NCI-H187 (cell line): ENCODE results near the gene HOMEZ.
"Not testable (repeated sequence)": the region's sequence is repeated elsewhere in the genome, so short reads cannot be mapped to it uniquely, and the experiment has no call there.

Experiments used
- DNase-seq, 2 experiments: peaks; one replicate each; lab custom pipeline; 2025; lab: John Stamatoyannopoulos, UW

HOMEZ gene

DNA sequence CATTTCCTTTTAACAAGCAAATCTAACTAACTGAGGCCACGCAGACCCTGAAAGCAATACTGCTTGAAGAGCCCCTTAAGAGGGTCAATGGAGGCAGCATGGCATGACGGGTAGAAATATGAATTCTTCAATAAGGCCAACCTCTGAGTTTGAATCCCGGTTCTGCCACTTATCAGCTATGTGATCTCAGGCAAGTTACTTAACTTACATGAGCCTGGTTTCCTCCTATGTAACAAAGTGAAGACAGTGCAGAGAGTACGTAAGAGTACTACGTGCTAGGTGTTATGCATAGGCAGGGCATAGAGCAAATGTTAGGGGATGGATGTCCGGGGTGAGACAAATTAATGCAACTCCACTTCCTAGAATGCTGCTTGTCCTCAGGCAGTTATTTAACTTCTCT is 4.7 kb downstream of the HOMEZ start:
- no peak for DNase-seq

DNA sequence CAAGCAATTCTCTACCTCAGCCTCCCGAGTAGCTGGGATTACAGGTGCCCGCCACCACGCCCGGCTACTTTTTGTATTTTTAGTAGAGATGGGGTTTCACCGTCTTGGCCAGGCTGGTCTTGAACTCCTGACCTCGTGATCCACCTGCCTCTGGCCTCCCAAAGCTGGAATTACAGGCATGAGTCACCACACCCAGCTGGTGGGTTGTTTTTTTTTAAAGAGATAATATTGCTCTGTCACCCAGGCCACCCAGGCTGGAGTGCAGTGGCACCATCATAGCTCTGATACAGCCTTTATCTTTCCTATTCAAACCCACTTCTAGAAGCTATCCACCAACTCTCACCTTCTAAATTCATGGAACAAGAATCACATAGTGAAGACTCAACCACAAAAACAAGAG is 8.0 kb downstream of the HOMEZ start:
- DNase-seq = not testable (repeated sequence)

- no peak for DNase-seq
These were observed 8.7 kb downstream of the HOMEZ start for GRCh38 chr14:23277189-23277588.

- no peak for DNase-seq
These were observed 10.5 kb downstream of the HOMEZ start for GRCh38 chr14:23275412-23275811.

GRCh38 chr14:23269193-23269592 is 16.7 kb downstream of the HOMEZ start:
- DNase-seq = no peak

- DNase-seq = not testable (repeated sequence)
These were observed 25.1 kb downstream of the HOMEZ start for GRCh38 chr14:23260849-23261248.

DNA sequence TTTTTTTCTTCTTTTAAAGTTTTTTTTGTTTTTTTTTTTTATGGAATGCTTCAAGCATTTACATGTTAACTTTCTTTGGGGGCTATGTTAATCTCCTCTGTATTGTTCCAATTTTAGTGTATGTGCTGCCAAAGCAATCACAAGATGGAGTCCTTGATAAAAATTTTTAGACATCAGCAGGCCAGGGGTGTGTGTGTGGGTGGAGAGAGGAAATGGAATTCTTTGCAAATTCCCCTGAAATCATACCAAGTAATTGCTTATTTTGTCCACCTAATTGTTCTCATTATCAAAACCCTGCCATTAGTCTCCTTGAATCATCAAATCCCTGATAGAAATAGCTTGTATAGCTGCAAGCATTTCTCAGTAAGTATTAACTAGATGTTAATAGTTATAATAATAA is 26.5 kb downstream of the HOMEZ start:
- DNase-seq = no peak

- no peak for DNase-seq
These were observed 27.7 kb downstream of the HOMEZ start for GRCh38 chr14:23258256-23258655.

DNA sequence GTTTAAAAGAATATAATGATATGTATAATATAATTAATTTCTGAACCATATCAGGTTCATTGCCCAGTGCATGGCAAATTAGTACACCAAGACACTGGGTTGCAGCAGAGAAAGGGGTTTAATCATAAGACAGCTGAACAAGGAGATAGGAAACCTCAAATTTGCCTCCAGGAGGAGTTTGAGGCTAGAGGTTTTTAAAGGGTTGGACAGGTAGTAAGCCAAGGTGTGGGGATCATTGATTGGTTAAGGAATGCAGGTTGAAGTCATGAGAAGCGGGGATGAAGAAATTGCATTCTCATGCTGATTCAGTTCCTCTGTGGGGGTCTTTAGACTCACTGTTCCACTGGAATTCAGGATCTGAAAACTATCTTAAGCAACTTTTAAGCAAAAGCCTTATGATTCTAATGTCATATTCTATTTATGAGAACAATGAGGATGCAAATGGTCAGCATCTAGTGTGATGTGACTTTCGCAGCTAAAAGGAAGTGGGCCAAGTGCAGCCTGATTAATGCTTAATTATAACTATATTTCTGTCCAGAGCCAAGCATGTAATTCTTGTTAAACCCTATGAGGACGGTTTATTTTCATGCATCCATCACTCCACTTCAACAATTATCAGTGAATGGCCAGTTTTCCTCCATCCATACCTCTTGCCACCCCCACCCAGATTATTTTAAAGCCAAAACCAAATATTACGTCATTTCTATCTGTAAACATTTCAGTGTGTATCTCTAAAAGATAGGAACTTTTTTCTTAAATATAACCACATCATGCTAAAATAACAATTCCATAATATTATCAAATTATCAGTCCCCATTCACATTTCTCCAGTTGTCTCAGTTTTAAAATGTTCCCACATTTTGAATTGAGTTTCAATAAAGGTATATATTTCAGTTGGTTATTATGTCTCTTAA is 33.3 kb downstream of the HOMEZ start:
- DNase-seq = no peak

DNA sequence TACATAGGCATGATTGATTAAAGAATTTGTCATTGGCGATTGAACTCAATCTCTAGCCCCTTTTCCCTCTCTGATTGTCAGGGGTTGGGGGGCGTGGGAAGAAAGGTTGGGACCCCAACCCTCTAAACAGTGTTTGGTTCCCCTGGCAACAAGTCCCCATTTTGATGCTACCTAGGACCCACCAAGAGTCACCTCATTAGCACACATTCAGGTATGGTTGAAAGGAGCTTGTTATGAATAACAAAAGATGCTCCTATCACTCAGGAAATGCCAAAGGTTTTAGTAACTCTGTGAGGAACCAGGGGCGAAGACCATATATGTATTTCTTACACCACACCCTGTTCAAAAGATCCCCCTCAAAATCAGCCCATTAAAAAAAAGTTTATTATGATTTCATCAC is 33.9 kb downstream of the HOMEZ start:
- DNase-seq = no peak

DNA sequence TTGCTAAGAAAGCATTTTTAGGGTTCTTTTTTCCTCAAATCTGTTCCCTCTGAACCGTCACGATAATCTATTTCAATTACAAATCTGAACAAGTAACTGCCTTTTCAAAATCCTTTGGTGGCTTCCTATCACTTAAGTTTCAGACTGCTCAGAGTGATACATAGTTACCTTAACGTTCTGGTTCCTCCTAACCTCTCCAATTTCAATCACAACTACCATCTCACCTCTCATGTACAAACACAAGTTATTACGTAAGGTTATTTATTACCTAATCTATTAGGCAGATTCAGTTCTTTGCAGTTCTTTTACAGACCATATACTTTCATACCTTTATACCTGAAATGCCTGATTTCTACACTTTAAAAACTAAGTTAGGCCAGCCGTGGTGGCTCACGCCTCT is 36.1 kb downstream of the HOMEZ start:
- no peak for DNase-seq

DNA sequence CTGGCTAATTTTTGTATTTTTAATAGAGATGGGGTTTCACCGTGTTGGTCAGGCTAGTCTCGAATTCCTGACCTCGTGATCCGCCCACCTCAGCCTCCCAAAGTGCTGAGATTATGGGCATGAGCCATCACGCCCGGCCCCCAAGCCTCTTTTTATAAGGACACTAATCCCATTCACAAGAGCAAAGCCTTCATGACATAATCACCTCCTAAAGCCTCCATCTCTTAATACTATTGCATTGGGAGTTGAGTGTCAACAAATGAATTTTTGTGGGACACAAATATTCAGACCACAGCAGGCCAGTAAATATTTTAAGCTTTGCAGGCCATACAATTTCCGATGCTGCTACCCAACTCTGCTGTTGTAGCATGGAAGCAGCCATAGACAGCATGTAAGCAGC is 37.3 kb downstream of the HOMEZ start:
- DNase-seq = no peak

DNA sequence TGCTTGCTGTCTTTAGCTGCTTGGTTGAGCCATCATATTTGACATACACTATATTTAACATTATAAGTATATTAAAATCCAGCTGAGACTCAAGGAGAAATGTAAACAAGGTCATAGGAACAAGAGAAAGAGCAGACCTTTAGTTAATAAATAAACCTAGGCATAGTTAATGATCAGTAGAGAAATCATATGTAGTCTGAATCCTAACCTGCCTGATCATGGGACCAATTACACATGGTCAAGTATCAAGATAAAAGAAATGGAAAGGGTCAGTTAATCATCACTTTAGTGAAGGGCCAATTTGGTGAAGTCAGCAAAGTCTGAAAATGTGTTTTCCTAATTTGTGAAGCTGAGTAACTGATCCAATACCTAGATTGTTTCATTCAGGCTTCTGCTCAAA is 40.6 kb downstream of the HOMEZ start:
- no peak for DNase-seq

DNA sequence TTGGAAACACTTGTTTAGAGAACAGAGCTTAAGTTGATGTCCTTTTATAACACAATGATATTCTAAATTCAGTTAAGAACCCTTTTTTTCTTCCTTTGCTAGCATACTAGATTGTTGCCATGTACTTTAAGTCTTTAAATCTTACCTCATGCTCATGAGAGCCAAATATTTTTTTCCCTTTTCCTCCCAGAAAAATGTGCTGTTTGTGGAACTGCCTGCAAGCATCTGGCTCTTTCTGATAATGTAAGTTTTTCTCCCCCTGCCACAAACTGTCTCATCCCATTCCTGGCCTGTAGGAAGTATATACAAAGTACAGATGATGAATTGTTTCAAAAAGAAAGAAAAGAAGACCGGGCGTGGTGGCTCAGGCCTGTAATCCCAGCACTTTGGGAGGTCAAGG is 42.9 kb downstream of the HOMEZ start:
- DNase-seq = no peak

DNA sequence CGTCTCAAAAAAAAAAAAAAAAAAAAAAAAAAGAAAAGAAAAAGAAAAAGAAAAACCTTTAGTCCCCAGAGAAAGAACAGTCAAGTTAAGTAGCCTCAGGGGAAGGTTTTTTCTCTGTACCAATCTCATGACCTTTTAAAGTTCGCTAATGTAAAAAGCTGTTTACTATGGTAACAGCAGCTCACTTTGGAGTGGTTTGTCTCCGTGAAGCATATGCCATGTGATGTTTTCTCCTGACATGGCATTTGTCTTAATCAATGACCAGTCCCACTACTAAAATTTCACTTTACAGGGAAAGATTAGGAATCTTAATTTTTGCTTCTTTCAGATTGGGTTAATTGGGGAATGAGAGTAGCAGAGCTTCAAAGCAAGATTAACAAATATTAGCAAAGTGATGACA is 43.9 kb downstream of the HOMEZ start:
- DNase-seq = no peak

DNA sequence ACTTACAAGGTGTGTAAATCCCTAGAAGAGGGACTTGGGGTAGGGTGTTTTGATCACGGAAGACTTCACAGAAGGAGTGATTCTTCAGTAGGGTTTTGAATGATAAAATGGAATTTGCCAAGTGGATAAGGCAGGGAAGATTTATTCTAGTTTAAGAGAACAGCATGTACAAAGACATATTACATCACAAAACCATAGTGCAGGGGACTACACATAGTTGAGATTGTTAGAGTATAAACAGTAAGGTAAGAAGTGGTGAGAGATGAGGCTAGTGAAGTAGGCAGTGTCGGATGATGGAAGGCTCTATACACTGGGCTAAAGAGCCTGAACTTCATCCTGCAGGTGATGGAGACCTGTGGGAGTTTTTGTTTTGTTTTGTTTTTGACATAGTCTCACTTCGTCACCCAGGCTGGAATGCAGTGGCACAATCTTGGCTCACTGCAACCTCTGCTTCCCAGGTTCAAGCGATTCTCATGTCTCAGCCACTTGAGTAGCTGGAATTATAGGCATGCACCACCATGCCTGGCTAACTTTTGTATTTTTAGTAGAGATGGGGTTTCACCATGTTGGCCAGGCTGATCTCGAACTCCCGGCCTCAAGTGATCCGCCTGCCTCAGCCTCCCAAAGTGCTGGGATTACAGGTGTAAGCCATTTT is 44.7 kb downstream of the HOMEZ start:
- not testable (repeated sequence) for DNase-seq

DNA sequence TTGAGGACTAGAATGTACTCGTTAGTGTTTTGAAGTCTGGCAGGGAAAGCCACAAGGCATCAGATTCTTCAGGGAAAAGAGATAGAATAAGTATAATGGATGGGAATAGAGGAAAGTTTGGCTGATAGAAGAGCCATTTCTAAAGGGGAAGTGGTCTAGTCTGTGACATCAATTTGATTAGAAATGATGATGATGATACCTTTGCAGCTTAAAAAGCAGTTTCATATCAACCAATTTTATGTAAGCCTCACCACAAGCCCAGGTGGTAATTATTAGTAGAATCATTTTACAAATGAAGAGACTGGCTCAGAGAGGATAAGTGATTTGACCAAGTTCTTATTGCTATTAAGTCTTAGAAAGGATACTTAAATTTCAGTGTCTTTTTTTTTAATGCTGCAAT is 45.3 kb downstream of the HOMEZ start:
- no peak for DNase-seq

GRCh38 chr14:23237772-23238594 is 47.9 kb downstream of the HOMEZ start, which contains the start of gene RNF212B:
RNF212B (plus strand) TSS chr14:23237936; CDS start chr14:23240346, 2,410 bp downstream.
- DNase-seq = peak; percentile 84 to 89

GRCh38 chr14:23232241-23232808 is 53.6 kb downstream of the HOMEZ start:
- DNase-seq = not testable (repeated sequence)

- DNase-seq = no peak
These were observed 57.1 kb downstream of the HOMEZ start for GRCh38 chr14:23228812-23229211.

DNA sequence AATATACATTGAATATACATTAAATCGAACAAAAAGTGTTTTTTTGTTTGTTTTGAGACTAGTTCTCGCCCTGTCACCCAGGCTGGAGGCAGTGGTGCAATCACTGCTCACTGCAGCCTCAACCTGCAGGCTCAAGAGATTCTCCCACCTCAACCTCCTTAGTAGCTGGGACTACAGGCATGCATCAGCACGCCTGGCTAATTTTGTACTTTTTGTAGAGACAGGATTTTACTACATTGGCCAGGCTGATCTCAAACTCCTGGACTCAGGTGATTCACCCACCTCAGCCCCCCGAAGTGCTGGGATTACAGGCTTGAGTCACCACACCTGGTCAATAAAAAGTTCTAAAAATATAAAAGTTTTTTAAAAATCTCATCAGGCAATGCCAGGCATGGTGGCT is 58.4 kb downstream of the HOMEZ start:
- no peak for DNase-seq

DNA sequence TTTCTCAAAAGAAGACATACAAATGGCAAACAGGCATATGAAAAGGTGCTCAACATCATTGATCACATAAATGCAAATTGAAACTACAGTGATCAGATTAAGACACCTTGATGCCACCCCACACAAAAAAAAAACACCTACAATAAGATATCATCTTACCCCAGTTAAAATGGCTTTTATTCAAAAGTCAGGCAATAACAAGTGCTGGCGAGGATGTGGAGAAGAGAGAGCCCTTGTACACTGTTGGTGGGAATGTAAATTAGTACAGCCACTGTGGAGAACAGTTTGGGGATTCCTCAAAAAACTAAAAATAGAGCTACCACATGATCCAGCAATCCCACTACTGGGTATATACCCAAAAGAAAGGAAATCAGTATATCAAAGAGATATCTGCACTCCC is 61.0 kb downstream of the HOMEZ start:
- DNase-seq = not testable (repeated sequence)
